HCT116 (cell line): ENCODE data around the gene DAPP1. TPM values are rescaled to one million over a fixed set of nuclear protein-coding genes. Genes with fewer than 3 reads are reported as not detected.

Experiments
- ATAC-seq: fragments of 200-7000 bp; cut with Tn5 transposase; 2 replicates; pipeline ENCODE4 v1.9.1; 2020; ENCODE audit warnings: mild to moderate bottlenecking, moderate library complexity
- BruUV-seq: library from RNA; stranded (reverse); fragments of 400-500 nt; replicated peaks from 2 replicates; lab custom pipeline; 2021; lab: Mats Ljungman, UMichigan
- CTCF ChIA-PET: fragments of 300-600 bp; sonication (Branson Sonifier 250); formaldehyde crosslinking; loops from one replicate; lab custom pipeline; 2021; ENCODE audit warnings: antibody characterized with exemption; lab: Charles Lee
- POLR2A ChIA-PET: fragments of 300-600, 350-600 bp; sonication (Branson Sonifier 250); formaldehyde crosslinking; loops from one replicate; lab custom pipeline; 2021; ENCODE audit warnings: antibody characterized with exemption; lab: Charles Lee
- RAD21 ChIA-PET, 2 experiments: fragments of 300-600 bp; sonication (Branson Sonifier 250); formaldehyde crosslinking; loops; one replicate each; lab custom pipeline; 2023; ENCODE audit warnings: low total read pairs in 2 of 2; ENCODE audit not compliant: uncharacterized antibody in 2 of 2, unreplicated experiment in 2 of 2, low non-redundant PET in 1 of 2; lab: Charles Lee
- DNase-seq: peaks from one replicate; pipeline ENCODE4 v3.0.0-alpha.2; 2010; ENCODE audit warnings: low read depth, low spot score
- H2AFZ ChIP-seq: fragments of 200-600 bp; shearing (Covaris generic), sonication (generic); 2 replicates; pipeline ENCODE4 v1.6.1; 2017; ENCODE audit warnings: low read depth, mixed run types, mixed read lengths, antibody characterized with exemption, low read length; ENCODE audit not compliant: poor library complexity, severe bottlenecking
- H3K27ac ChIP-seq: 2 replicates; pipeline ENCODE4 v1.5.1; 2012; ENCODE audit warnings: low read depth, low read length
- H3K27me3 ChIP-seq: fragments of 200-600 bp; sonication (generic); 2 replicates; pipeline ENCODE4 v1.6.1; 2016; ENCODE audit warnings: mixed run types, low read length, mixed read lengths; ENCODE audit not compliant: insufficient read depth
- H3K36me3 ChIP-seq, 2 experiments: fragments of 200-500 bp in 1 of 2; fragments of 200-600 bp in 1 of 2; sonication (Bioruptor generic) in 1 of 2; sonication (generic) in 1 of 2; 2 replicates each; pipeline versions ENCODE4 v1.5.1 to v1.6.1; 2014 to 2016; ENCODE audit warnings: low read length in 2 of 2, inconsistent platforms in 1 of 2, mixed read lengths in 1 of 2, mixed run types in 1 of 2; ENCODE audit not compliant: insufficient read depth in 2 of 2, control insufficient read depth in 1 of 2
- H3K4me1 ChIP-seq, 2 experiments: fragments of 200-600 bp in 1 of 2; sonication (generic) in 1 of 2; 2 replicates each; pipeline versions ENCODE4 v1.5.1 to v1.6.1; 2012 to 2017; ENCODE audit warnings: low read length in 2 of 2, inconsistent platforms in 1 of 2, mild to moderate bottlenecking in 1 of 2, mixed read lengths in 1 of 2, mixed run types in 1 of 2, moderate library complexity in 1 of 2; ENCODE audit not compliant: insufficient read depth in 2 of 2, control insufficient read depth in 1 of 2
- H3K4me2 ChIP-seq: fragments of 200-600 bp; sonication (generic); 2 replicates; pipeline ENCODE4 v1.6.1; 2017; ENCODE audit warnings: mixed run types, low read length, mixed read lengths
- H3K4me3 ChIP-seq, 2 experiments: fragments of 200-600 bp in 1 of 2; sonication (generic) in 1 of 2; replicated peaks in 1 of 2; 2 replicates each; pipeline ENCODE4 v1.5.1; 2011 to 2016; ENCODE audit warnings: low read length in 2 of 2, control low read depth in 1 of 2, low read depth in 1 of 2, mild to moderate bottlenecking in 1 of 2, mixed read lengths in 1 of 2, mixed run types in 1 of 2
- H3K79me2 ChIP-seq: fragments of 200-600 bp; sonication (generic); 2 replicates; pipeline ENCODE4 v1.6.1; 2017; ENCODE audit warnings: mild to moderate bottlenecking, mixed run types, low read length, moderate library complexity, mixed read lengths; ENCODE audit not compliant: insufficient read depth
- H3K9ac ChIP-seq: fragments of 200-600 bp; sonication (generic); 2 replicates; pipeline ENCODE4 v1.6.1; 2016; ENCODE audit warnings: low read length, mixed read lengths
- H3K9me2 ChIP-seq: fragments of 200-600 bp; sonication (generic), shearing (Covaris generic); 2 replicates; pipeline ENCODE4 v1.6.1; 2017; ENCODE audit warnings: mixed run types, mild to moderate bottlenecking, moderate library complexity; ENCODE audit not compliant: insufficient read depth
- H3K9me3 ChIP-seq, 2 experiments: fragments of 200-500 bp in 1 of 2; fragments of 200-600 bp in 1 of 2; sonication (Bioruptor generic) in 1 of 2; sonication (generic) in 1 of 2; 2 replicates each; pipeline ENCODE4 v1.6.1; 2014 to 2017; ENCODE audit warnings: low read length in 2 of 2, mixed read lengths in 2 of 2, inconsistent platforms in 1 of 2, low read depth in 1 of 2, mild to moderate bottlenecking in 1 of 2, mixed run types in 1 of 2, moderate library complexity in 1 of 2; ENCODE audit not compliant: control insufficient read depth in 1 of 2, insufficient read depth in 1 of 2
- H4K20me1 ChIP-seq: fragments of 200-600 bp; sonication (generic), shearing (Covaris generic); 2 replicates; pipeline ENCODE4 v1.6.1; 2017; ENCODE audit warnings: mixed run types, mild to moderate bottlenecking, moderate library complexity; ENCODE audit not compliant: insufficient read depth
- CBX3 ChIP-seq: IDR thresholded peaks from 2 replicates; pipeline ENCODE4 v1.6.1; 2012; ENCODE audit warnings: low read depth
- EGR1 ChIP-seq: IDR thresholded peaks from 2 replicates; pipeline ENCODE4 v1.6.1; 2012; ENCODE audit warnings: low read depth
- EZH2 ChIP-seq: fragments of 200-600 bp; sonication (generic); IDR thresholded peaks from 2 replicates; pipeline ENCODE4 v1.6.1; 2017; ENCODE audit warnings: antibody characterized with exemption, mixed run types
- JUND ChIP-seq: IDR thresholded peaks from 2 replicates; pipeline ENCODE4 v1.6.1; 2012
- POLR2A ChIP-seq: IDR thresholded peaks from 2 replicates; pipeline ENCODE4 v1.7.0; 2011; ENCODE audit warnings: borderline replicate concordance; ENCODE audit not compliant: insufficient read depth, insufficient read length; ENCODE audit errors: extremely low read depth
- POLR2AphosphoS5 ChIP-seq: IDR thresholded peaks from 2 replicates; pipeline ENCODE4 v1.6.1; 2011; ENCODE audit warnings: mild to moderate bottlenecking, low read depth, low read length, moderate library complexity
- REST ChIP-seq: IDR thresholded peaks from 2 replicates; pipeline ENCODE4 v1.6.1; 2012; ENCODE audit warnings: low read depth
- SP1 ChIP-seq: IDR thresholded peaks from 2 replicates; pipeline ENCODE4 v1.6.1; 2012; ENCODE audit warnings: low read depth
- SRF ChIP-seq: IDR thresholded peaks from 2 replicates; pipeline ENCODE4 v1.6.1; 2012; ENCODE audit warnings: low read depth
- YY1 ChIP-seq: IDR thresholded peaks from 2 replicates; pipeline ENCODE4 v1.6.1; 2011; ENCODE audit warnings: low read length, low read depth, moderate library complexity, mild to moderate bottlenecking; ENCODE audit not compliant: insufficient replicate concordance; ENCODE audit errors: extremely low read depth
- intact Hi-C: fragments of 100-400 bp; cut with micrococcal nuclease; formaldehyde crosslinking; loops from 2 replicates; pipeline ENCODE4 v1.10.0; 2022
- total RNA-seq: library from RNA; stranded (reverse); gene quantifications from one replicate; pipeline ENCODE4 v1.2.1, GENCODE V29; 2021; ENCODE audit not compliant: unreplicated experiment
- TF ChIP-seq, protein P1 (sequence below): IDR thresholded peaks from 2 replicates; pipeline ENCODE4 v1.6.1; 2012
- TF ChIP-seq, protein P2 (sequence below), 3 experiments: fragments of 200-600 bp in 1 of 3; sonication (generic) in 1 of 3; IDR thresholded peaks in 2 of 3; conservative IDR thresholded peaks in 1 of 3; 2 replicates each; pipeline ENCODE4 v1.5.1; 2012 to 2017; ENCODE audit warnings: low read depth in 2 of 3, low read length in 2 of 3, antibody characterized with exemption in 1 of 3, borderline replicate concordance in 1 of 3, control low read depth in 1 of 3, mild to moderate bottlenecking in 1 of 3, mixed read lengths in 1 of 3, mixed run types in 1 of 3, moderate library complexity in 1 of 3; ENCODE audit not compliant: insufficient read depth in 1 of 3

DAPP1 gene
- total RNA-seq, 1 experiment from 2014 or later = 0.76 TPM

- H3K4me2 ChIP-seq = no peak overlapping the region
- ATAC-seq = no peak
- ChIA-PET POLR2A (no interaction called here), RAD21 (no interaction called here), CTCF (no interaction called here)
- H3K4me1 ChIP-seq = peaks cover 0 to 6% of the 10 kb centered on the region in 2 experiments; a peak in 1 of 4 replicates
- H3K9me3 ChIP-seq = no peaks in the 10 kb centered on the region
- H3K79me2 ChIP-seq = no peaks in the 10 kb centered on the region
- H3K9me2 ChIP-seq = no peaks in the 10 kb centered on the region
- TF ChIP-seq CBX3 (no peak), SP1 (no peak), YY1 (no peak), POLR2A (no peak), REST (no peak), POLR2AphosphoS5 (no peak), JUND (no peak), EGR1 (no peak), EZH2 (no peak), SRF (no peak)
- TF ChIP-seq, protein P1, sequence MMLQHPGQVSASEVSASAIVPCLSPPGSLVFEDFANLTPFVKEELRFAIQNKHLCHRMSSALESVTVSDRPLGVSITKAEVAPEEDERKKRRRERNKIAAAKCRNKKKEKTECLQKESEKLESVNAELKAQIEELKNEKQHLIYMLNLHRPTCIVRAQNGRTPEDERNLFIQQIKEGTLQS = no peak
- TF ChIP-seq, protein P2, sequence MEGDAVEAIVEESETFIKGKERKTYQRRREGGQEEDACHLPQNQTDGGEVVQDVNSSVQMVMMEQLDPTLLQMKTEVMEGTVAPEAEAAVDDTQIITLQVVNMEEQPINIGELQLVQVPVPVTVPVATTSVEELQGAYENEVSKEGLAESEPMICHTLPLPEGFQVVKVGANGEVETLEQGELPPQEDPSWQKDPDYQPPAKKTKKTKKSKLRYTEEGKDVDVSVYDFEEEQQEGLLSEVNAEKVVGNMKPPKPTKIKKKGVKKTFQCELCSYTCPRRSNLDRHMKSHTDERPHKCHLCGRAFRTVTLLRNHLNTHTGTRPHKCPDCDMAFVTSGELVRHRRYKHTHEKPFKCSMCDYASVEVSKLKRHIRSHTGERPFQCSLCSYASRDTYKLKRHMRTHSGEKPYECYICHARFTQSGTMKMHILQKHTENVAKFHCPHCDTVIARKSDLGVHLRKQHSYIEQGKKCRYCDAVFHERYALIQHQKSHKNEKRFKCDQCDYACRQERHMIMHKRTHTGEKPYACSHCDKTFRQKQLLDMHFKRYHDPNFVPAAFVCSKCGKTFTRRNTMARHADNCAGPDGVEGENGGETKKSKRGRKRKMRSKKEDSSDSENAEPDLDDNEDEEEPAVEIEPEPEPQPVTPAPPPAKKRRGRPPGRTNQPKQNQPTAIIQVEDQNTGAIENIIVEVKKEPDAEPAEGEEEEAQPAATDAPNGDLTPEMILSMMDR (IDR thresholded peaks at IDR 0.05 in 2 of 3, conservative IDR thresholded peaks at IDR 0.05 in 1 of 3; ENCODE audit: borderline replicate concordance in 1 of 3, insufficient read depth in 1 of 3, low read depth in 2 of 3, low read length in 2 of 3) = no peak
- no peak overlapping the region for H3K9ac ChIP-seq
- no peaks in the 10 kb centered on the region for H4K20me1 ChIP-seq
- no peaks in the 10 kb centered on the region for H3K36me3 ChIP-seq
- intact Hi-C loops = no loop called here
- no peak for DNase-seq
- no peak overlapping the region for H2AFZ ChIP-seq
- no peaks in the 10 kb centered on the region for H3K27me3 ChIP-seq
- no peak overlapping the region for H3K4me3 ChIP-seq
- H3K27ac ChIP-seq = no peak overlapping the region
- BruUV-seq = no TSS peak
Observed at GRCh38 chr4:99860521-99860920, 43.9 kb downstream of the DAPP1 start.
